Erythroblast (primary cell): ENCODE measurements around the gene GBP7.

Experiments
- GATA1 ChIP-seq: IDR thresholded peaks from 2 replicates; pipeline ENCODE4 v1.6.1; 2011; ENCODE audit warnings: low read depth, mild to moderate bottlenecking, control low read depth, low read length, moderate library complexity
- POLR2A ChIP-seq: IDR thresholded peaks from 2 replicates; pipeline ENCODE4 v1.6.1; 2011; ENCODE audit warnings: mild to moderate bottlenecking, low read length

DNA sequence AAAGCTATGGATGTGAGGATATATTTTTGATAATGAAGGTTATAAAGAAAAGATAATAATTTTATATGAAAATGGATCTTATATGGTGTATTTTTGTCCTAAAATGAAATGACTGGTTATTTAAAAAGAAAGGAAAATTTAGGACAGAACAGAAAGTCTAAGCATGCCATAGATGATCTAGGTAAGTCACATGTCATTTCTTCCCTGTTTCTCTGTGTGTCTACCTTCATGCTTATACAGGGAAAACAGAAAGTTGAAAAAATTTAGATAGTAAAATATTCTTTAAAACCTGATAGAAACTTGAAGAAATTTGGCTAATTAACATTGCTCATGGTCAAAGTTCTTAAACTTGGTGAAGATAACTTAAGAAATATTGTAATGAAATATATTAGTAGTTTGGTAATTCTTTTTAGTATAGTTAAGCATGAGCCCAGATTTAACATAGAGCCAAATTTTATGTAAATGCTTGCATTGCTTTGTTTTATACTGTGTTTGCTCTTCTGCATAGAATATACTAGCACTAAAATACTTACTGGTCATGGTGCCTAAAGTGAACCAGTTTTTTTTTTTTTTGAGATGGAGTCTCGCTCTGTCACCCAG is 35.3 kb upstream of the GBP7 start:
- no peak for TF ChIP-seq POLR2A
- TF ChIP-seq GATA1 = no peak
